Stimulated activated CD8-positive, alpha-beta memory T cell treated with anti-CD3 and anti-CD28 coated beads, Interleukin-15, amount 100 ng/mL, for 48 hours (primary cell): ENCODE measurements around the gene UIMC1.
"Not testable (repeated sequence)": the region's sequence is repeated elsewhere in the genome, so short reads cannot be mapped to it uniquely, and the experiment has no call there.

ENCODE experiments used
- DNase-seq, 2 donors: peaks; one replicate each; pipeline ENCODE4 v3.0.0-alpha.2; 2020; ENCODE audit warnings: low read depth in 2 of 2

Gene UIMC1

DNA sequence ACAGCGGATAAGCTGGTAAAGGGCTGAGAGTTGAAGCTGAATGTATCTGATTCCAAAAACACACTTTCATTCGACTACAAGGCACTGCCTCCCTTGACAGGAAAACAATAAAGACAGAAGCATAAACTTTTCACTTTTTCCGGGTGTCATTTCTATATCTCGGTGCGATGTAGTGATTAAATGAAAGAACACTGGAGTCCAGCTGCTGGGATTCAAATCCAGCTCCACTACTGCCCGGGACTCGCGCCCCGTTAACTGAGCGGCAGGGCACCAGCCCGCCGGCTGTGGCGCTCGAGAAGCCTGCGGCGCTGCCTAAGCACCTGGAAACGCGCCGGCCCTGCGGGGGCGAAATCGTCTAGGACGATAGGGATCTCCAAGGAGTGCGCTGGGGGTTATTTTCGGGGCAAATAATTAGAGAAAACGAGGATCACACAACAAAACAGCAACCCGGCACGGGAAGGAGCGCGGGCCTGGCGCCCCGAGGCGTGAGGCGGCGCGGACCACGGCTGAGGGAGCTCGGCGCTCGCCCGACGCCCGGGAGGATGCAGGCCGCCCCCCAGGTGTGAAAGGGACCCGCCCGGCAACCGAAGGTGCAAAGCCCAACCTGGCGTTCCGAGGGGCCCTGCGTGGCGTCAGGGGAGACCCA is 837 bp downstream of the UIMC1 start:
- peak; percentile 45 to 56 for DNase-seq

DNA sequence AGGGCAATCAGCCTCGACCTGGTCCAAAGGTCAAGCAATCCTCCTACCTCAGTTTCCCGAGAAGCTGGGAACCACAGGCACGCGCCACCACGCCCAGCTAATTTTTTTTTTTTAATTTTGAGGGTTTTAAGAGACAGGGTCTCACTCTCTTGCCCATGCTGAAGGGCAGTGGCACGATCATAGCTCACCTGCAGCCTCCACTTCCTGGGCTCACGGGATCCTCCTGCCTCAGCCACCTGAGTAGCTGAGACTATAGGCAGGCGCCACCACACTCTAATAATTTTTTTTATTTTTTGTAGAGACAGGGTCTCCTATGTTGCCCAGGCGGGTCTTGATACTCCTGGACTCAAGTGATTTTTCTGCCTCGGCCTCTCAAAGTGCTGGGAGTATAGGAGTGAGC is 1.6 kb downstream of the UIMC1 start:
- DNase-seq = no peak

DNA sequence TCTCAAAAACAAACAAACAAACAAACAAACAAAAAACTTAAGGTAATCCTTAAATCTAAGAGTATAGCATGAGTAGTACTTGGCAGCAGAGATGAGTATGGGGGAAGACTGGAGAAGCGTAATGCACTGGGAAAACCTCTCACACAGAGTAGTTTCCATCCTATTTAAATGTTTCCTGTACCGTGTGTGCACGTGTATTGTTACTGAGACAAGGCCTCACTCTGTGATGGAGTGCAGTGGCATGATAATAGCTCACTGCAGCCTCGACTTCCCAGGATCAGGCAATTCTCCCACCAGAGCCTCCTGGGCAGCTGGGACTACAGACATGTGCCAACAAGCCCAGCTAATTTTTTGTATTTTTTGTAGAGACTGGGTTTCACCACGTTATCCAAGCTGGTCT is 2.9 kb downstream of the UIMC1 start:
- no peak for DNase-seq

DNA sequence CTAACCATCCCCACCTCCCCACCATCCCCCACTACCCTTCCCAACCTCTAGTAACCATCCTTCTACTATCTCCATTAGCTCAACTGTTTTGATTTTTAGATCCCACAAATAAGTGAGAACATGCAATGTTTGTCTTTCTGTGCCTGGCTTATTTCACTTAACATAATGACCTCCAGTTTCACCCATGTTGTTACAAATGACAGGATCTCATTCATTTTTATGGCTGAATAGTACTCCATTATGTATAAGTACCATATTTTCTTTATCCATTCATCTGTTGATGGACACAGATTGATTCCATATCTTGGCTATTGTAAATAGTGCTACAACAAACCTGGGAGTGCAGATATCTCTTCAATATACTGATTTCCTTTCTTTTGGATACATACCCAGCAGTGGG is 7.1 kb downstream of the UIMC1 start:
- DNase-seq = not testable (repeated sequence)

DNA sequence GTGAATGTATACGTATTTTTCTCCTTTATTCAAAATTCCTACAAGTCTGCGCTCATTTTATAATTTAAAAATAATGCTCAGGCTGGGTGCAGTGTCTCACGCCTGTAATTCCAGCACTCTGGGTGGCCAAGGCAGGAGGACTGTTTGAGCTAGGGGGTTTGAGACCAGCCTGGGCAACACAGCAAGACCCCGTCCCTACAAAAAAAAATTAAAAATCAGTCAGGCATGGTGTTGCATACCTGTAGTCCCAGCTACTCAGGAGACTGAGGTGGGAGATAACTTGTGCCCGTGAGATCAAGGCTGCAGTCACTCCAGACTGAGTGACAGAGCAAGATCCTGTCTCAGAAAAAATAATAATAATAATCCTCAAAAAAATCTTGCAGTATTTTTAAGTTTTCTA is 7.8 kb downstream of the UIMC1 start:
- no peak for DNase-seq

DNA sequence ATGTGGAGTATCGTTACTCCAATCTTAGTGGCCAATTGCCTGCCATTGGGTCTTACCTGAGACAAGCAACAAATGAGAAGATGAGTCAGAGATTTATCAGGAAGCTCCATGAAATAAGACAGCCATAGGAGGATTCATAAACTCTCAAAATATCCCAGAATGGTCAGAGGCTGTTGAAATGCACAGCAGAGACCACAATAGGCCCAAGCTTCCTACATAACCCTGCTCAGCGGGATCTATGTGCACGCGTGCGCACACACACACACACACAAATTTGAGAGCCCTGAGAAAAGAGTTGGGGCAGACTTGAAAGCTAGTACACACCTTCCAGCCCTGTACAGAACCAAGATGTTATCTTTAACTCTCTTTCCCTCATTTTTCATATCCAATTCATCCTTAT is 9.8 kb downstream of the UIMC1 start:
- no peak for DNase-seq

DNA sequence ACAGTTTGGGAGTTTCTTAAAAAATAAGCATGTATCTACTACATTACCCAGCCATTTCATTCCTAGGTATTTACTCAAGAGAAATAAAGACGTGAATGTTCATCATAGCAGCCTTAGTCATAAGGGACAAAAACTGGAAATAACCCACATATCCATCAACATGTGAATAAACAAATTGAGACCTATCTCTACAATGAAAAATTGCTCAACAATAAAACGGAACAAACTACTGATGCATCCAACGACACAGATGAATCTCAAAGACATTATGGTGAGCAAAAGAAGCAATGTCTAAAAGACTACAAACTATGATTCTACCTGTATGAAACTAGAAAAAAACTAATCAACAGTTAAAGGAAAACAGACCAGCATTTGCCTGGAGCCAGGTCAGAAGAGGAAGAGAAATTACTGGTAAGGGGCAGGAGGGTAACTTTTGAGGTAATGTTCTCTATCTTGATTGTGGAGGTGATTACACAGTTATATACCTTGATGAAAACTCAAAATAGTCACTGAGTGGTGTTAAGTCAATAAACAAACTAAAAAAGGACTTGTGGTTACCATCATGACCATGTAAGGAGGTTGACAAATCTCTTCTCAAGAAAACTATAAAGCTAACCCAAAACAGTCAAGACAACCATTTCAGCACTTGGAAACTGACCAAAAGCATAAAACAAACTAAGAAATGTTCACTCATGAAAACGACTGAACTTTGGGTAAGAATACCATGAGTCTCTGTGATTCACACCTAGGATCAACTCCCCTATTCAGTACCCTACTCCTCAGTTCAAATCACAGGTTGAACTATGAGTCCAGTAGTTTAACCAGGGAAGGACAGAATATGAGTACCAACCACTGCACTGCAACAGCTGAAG is 10.4 kb downstream of the UIMC1 start:
- no peak for DNase-seq

DNA sequence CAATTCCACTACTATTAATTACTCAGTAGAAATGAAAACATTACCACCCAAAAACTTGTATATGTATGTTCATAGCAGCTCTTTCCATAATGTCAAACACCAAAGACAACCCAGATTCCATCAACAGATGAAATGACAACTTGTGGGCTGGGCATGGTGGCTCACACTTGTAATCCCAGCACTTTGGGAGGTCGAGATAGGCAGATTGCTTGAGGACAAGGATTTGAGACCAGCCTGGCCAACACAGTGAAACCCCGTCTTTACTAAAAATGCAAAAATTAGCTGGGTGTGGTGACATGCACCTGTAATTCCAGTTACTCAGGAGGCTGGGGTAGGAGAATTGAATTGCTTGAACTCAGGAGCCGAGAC is 11.5 kb downstream of the UIMC1 start:
- no peak for DNase-seq

DNA sequence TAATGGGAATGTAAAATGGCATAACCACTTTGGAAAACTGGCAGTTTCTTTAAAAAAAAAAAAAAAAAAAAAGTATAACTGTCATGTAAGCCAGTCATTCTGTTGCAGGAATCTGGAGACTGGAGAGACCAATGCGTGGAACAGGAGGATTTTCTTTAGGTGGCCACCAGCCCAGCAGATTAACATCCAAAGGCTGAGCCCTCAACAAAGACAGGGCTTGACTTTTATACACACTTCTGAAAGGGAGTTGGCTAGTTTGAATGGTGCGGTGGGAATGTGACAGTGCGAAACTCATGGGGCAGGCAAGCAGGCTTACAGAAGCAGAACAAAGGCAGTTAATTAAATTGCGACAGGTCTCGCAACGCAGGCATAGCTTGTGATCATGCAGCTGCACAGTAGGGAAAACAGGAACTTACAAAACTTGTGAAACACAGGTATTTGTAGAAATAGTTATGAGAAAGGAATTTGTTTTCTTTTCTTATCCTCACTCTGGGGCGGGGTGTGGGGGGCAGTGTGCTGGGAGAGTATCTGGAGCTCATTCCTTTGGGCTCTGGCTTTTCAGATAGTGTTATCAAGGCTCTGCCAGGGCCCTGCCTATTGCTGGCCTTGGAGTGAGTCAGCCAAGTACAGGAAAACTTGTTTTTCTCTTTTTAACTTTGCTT is 12.0 kb downstream of the UIMC1 start:
- no peak for DNase-seq

DNA sequence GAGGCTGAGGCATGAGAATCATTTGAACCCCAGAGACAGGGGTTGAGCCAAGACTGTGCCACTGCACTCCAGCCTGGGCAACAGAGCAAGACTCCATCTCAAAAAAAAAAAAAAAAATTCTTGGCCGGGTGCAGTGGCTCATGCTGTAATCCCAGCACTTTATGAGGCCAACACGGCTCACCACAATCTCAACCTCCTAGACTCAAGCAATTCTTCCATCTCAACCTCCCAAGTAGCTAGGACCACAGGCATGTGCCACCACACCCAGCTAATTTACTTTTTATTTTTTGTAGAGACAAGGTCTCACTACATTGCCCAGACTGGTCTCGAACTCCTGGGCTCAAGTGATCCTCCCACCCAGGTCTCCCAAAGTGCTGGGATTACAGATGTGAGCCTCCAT is 13.5 kb downstream of the UIMC1 start:
- not testable (repeated sequence) for DNase-seq

DNA sequence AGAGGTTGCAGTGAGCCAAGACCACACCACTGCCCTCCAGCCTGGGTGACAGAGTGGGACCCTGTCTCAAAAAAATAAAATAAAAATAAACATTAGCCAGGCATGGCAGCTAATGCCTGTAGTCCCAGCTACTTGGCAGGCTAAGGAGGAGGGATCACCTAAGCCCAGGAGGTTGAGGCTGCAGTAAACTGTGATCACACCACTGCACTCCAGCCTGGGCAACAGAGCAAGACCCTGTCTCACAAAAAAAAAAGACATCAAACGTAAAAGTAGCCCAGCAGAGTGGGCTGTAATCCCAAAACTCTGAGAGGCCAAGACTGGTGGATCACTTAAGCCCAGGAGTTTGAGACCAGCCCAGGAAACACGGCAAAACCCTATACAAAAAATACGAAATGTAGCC is 19.0 kb downstream of the UIMC1 start:
- no peak for DNase-seq

DNA sequence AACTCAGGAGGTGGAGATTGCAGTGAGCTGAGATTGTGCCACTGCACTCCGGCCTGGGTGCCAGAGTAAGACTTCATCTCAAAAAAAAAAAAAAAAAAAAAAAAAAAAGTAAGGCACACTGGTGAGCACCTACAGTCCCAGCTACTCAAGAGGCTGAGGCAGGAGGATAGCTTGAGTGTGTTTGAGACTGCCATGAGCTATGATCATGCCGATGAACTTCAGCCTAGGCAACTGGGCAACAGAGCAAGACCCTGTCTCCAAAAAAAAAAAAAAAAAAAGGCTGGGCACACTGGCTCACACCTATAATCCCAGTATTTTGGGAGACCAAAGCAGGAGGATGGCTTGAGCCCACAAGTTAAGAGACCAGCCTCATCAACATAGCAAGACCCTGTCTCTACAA is 20.3 kb downstream of the UIMC1 start:
- no peak for DNase-seq

DNA sequence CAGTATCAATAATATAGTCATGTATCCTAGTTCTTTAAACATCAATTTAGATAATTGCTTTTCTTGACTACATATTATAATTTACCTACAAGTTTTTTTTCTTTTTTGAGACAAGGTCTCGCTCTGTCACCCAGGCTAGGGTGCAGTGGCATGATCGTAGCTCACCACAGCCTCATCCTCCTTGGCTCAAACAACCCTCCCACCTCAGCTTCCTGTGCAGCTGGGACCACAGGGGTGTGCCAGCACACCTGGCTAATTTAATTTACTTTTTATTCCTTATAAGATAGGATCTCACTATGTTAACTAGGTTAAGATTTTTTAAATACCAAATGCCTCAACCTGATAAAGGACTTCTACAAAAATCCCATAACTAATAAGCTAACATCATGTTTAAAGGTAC is 21.1 kb downstream of the UIMC1 start:
- DNase-seq = no peak

DNA sequence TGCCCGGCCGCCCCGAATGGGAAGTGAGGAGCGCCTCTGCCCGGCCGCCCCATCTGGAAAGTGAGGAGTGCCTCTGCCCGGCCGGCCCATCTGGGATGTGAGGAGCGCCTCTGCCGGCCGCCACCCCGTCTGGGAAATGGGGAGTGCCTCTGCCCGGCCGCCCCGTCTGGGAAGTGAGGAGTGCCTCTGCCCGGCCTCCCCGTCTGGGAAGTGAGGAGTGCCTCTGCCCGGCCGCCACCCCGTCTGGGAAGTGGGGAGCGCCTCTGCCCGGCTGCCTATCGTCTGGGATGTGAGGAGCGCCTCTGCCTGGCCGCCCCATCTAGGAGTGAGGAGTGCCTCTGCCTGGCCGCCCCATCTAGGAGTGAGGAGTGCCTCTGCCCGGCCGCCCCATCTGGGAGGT is 22.4 kb downstream of the UIMC1 start:
- DNase-seq = not testable (repeated sequence)

DNA sequence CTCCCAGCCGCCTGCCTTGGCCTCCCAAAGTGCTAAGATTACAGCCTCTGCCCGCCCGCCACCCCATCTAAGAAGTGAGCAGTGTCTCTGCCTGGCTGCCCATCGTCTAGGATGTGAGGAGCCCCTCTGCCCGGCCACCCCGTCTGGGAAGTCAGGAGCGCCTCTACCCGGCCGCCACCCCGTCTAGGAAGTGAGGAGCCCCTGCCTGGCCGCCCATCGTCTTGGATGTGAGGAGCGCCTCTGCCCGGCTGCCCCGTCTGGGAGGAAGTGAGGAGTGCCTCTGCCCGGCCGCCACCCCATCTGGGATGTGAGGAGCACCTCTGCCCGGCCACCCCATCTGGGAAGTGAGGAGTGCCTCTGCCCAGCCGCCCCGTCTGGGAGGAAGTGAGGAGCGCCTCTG is 23.0 kb downstream of the UIMC1 start:
- not testable (repeated sequence) for DNase-seq

DNA sequence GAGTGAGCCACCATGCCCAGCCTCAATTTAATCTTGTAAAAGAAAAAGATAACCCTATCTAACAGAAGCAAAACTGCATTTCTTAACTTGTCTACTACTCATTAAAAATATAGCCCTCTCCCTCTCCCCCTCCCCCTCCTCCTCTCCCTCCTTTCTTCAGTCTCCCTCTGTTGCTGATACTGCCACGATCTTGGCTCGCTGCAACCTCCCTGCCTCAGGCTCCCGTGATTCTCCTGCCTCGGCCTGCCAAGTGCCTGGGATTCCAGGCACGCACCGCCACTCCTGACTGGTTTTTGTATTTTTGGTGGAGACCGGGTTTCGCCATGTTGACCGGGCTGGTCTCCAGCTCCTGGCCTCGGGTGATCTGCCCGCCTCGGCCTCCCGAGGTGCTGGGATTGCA is 23.5 kb downstream of the UIMC1 start:
- DNase-seq = not testable (repeated sequence)

DNA sequence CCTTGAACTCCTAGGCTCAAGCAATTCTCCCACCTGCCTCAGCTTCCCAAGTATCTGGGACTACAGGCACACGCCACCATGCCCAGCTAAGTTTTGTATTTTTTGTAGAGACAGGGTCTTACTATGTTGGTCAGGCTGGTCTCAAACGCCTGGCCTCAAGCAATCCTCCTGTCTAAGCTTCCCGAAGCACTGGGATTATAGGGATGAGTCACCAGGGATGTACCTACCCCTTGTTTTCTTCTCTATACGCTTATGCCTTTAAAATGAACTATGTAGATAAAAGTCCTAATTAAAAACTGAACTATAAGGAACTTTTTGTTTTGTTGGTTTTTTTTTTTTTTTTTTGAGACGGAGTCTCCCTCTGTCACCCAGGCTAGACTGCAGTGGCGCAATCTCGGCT is 25.8 kb downstream of the UIMC1 start:
- no peak for DNase-seq

DNA sequence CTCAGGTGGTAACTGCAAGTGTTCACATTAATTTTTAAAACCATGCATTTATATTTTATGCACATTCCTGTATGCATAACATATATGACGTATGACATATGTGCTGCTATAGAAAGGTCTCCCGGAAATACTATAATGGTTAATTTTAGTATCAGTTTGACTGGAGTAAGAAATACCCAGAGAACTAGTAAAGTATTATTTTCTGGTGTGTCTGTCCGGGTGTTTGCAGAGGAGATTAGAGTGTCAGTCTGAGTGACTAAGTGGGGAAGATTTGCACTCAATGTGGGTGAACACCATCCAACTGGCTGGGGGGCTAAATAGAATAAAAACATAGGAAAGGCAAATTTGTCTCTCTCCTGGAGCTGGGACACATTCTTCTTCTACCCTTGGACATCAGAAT is 26.9 kb downstream of the UIMC1 start:
- DNase-seq = no peak

DNA sequence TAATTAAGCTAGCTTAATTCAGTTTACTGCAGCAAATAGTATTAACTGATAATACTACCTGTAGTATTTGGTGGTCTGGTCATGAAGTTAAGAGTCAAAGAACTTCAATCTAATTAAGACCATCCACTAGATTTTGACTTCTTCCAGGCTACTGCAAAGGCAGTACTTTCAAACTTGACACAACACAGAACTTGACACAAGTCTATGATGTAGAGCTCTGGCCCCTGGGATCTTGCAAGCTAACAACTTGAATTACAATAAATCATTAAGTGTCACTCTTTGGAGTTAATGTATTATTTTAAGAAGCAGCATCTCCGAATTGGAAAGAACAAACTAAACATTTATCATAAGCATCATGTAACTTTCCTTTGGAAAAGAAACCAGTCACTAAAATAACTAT is 40.9 kb downstream of the UIMC1 start:
- DNase-seq = no peak

DNA sequence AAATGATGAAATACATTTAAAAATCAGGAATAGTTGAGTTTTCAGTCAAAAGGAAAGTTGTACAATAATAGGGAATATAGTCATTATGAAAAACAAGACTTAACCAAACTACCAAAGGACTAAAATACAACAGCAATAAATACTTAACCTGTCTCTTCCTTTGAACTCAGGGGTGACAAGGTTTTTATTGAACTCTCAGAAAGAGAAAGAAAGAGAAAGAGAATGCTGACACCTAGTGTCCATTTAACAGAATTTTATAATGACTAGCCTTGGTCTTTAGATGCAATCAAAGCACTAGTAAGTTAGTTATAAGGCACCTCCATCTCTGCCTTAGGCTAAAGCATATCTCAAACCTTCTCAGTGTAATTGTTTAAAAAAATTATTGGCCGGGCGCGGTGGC is 47.5 kb downstream of the UIMC1 start:
- no peak for DNase-seq

DNA sequence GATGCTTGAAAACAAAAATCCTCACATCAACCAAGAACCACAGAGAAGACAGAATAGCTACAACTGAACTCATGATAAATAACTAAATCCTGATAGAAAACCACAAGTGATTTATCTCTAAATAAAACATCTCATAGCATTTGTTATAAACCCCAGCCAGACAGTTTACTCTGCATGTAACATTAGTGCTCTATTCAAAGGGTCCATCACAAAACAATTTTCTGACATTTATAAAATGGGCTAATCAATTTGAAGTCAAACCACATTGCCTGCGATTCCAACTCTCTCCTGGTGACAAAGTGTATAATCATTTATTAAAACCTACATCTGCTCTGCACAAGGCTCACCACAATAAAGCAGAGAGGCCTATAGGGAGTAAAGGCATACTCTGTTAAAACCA is 49.8 kb downstream of the UIMC1 start:
- DNase-seq = no peak

DNA sequence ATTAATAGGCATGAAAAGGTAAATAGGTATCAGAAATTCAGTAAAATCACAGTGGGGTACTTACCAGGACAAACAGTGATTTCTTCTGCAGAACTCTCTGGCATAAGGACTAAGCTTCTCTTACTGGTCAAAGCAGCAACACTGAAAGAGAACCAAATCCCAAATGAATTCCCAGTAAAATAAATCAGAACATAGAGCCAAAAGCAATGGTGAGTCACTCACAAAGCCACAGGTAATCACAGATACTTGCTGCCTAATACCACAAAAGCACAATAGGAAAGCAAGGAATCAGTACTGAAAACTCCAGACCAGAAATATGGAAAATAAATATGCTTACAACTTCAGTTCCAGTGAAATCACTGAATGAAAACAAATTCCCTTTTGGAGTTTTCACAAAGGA is 50.7 kb downstream of the UIMC1 start:
- no peak for DNase-seq

DNA sequence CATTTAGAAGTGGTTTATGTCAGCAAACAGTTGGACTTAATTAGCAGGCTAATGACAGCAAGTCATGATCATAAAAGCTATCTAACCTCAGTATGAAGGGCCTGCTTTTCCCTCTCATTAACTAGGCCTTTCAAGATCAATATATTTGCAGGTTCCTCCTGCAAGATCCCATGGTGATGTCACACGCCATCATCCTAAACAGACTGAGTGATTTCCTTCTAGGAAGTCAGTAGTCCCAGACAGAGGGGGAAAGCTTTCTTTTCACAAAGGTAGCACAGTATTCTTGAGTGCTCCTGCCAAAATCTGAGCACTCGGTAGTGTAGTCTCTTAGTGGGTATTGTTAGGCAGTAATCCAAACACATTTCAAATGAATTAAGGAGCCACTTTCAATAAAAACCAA is 52.5 kb downstream of the UIMC1 start:
- no peak for DNase-seq
